ENCODE data around the gene RBM19.

- TF ChIP-seq YY1 (IDR thresholded peaks at IDR 0.05; ENCODE audit: insufficient read depth, insufficient read length) (no peak), SUZ12 (IDR thresholded peaks at IDR 0.05; ENCODE audit: extremely low read depth, insufficient read depth, insufficient read length) (no peak)
Measured at GRCh38 chr12:113981876-113982275, 15.8 kb upstream of the RBM19 start.

Measured in NT2/D1 (cell line).